Measurements from ENCODE around the gene PDCD10.

PDCD10 gene

DNA sequence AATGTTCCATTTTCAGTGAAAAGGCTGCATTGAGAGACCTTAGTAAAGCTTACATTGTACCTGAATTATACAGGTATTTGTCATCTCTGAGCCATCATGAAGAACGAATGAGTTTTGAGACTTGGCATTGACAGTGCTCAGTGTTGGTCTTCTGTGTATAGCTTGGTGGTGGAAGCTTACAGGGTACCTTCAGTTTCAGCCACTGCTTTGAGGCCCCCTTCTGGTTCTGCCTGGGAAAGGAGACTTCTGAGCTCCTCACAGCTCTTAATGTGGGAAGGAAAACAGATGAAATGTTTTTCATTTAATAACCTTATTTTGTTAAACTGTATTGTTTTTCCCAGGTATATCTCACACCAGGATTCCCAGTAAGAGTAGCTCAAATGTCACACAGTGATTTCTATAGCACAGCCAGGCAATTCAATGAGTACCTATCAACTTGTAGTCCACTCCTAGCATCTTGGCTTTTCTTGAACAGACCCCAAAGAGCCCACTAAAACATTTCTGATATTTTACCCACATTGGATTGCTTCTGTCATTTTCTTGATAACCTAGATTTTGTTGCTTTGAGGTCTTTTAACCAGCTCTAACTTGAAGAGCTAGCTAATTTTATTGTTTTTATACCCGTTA, 6.4 kb upstream of the PDCD10 start:
- ChIA-PET POLR2A (no interaction called here), CTCF (interaction anchor here (1.1 to 1.6 kb wide), 4 partner anchors 8 to 361 kb away, joined by 3 to 6 read pairs (median 4); partner anchors contain the start of gene ZBBX)

DNA sequence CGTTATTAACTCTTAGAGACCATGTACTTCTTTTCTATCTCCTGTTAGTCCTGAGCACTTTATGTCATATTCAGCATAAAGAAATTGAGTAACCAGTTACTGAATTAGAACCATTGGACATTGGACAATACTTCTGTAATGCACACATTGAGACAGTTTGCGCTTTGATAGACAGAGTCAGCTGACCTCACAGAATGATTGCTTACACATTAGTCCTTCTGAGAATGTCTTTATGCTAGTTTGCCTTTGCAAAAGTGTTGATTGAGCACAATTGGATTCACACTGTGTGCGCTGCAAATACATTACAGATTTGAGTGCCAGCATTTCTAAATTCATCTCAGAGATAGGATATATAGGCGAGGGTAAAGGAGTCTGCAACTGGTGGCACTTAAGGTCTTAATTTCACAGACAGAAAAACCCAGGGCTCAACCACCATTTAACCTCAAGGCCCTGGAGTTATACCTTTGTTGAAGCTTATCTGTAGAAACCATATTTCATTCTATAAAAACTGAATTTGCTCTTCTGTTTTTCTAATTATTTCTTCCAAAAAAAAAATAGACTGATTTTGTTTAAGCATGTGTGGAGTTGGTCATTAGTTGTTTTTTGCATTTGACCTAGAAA, 4.6 kb upstream of the PDCD10 start:
- ChIA-PET CTCF (no interaction called here), POLR2A (no interaction called here)
- H3K4me1 ChIP-seq (ENCODE audit: control insufficient read depth, insufficient read depth, low read length): no peaks in the 10 kb centered on the region; the same call in 1 of the 2 replicates
- H3K4me3 ChIP-seq (ENCODE audit: low read depth, low read length): no peak overlapping the region
- H3K9me3 ChIP-seq (ENCODE audit: control insufficient read depth, insufficient read depth, low read depth, low read length): no peaks in the 10 kb centered on the region
- no peak overlapping the region for H3K27ac ChIP-seq (ENCODE audit: extremely low read depth, low read depth, low read length)
- H3K36me3 ChIP-seq (ENCODE audit: control insufficient read depth in 2 of 2, insufficient read depth in 1 of 2, low read length in 2 of 2): no peaks in the 10 kb centered on the region
- no peak for TF ChIP-seq ZNF791 (tag by site-specific recombination; IDR thresholded peaks at IDR 0.05)
- no peak for TF ChIP-seq WT1 (tag by site-specific recombination; IDR thresholded peaks at IDR 0.05)
- TF ChIP-seq, protein P1, sequence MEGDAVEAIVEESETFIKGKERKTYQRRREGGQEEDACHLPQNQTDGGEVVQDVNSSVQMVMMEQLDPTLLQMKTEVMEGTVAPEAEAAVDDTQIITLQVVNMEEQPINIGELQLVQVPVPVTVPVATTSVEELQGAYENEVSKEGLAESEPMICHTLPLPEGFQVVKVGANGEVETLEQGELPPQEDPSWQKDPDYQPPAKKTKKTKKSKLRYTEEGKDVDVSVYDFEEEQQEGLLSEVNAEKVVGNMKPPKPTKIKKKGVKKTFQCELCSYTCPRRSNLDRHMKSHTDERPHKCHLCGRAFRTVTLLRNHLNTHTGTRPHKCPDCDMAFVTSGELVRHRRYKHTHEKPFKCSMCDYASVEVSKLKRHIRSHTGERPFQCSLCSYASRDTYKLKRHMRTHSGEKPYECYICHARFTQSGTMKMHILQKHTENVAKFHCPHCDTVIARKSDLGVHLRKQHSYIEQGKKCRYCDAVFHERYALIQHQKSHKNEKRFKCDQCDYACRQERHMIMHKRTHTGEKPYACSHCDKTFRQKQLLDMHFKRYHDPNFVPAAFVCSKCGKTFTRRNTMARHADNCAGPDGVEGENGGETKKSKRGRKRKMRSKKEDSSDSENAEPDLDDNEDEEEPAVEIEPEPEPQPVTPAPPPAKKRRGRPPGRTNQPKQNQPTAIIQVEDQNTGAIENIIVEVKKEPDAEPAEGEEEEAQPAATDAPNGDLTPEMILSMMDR (tag by site-specific recombination; IDR thresholded peaks at IDR 0.05): no peak
- TF ChIP-seq, protein P2, sequence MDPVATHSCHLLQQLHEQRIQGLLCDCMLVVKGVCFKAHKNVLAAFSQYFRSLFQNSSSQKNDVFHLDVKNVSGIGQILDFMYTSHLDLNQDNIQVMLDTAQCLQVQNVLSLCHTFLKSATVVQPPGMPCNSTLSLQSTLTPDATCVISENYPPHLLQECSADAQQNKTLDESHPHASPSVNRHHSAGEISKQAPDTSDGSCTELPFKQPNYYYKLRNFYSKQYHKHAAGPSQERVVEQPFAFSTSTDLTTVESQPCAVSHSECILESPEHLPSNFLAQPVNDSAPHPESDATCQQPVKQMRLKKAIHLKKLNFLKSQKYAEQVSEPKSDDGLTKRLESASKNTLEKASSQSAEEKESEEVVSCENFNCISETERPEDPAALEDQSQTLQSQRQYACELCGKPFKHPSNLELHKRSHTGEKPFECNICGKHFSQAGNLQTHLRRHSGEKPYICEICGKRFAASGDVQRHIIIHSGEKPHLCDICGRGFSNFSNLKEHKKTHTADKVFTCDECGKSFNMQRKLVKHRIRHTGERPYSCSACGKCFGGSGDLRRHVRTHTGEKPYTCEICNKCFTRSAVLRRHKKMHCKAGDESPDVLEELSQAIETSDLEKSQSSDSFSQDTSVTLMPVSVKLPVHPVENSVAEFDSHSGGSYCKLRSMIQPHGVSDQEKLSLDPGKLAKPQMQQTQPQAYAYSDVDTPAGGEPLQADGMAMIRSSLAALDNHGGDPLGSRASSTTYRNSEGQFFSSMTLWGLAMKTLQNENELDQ (tag by site-specific recombination; IDR thresholded peaks at IDR 0.05; ENCODE audit: low read depth): no peak
- TF ChIP-seq ZNF585B (tag by site-specific recombination; IDR thresholded peaks at IDR 0.05): no peak
- no peak for TF ChIP-seq ZNF174 (tag by site-specific recombination; IDR thresholded peaks at IDR 0.05)
- no peak for TF ChIP-seq ZNF433 (tag by site-specific recombination; IDR thresholded peaks at IDR 0.05; ENCODE audit: low read depth)
- TF ChIP-seq, protein P3, sequence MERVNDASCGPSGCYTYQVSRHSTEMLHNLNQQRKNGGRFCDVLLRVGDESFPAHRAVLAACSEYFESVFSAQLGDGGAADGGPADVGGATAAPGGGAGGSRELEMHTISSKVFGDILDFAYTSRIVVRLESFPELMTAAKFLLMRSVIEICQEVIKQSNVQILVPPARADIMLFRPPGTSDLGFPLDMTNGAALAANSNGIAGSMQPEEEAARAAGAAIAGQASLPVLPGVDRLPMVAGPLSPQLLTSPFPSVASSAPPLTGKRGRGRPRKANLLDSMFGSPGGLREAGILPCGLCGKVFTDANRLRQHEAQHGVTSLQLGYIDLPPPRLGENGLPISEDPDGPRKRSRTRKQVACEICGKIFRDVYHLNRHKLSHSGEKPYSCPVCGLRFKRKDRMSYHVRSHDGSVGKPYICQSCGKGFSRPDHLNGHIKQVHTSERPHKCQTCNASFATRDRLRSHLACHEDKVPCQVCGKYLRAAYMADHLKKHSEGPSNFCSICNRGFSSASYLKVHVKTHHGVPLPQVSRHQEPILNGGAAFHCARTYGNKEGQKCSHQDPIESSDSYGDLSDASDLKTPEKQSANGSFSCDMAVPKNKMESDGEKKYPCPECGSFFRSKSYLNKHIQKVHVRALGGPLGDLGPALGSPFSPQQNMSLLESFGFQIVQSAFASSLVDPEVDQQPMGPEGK (tag by site-specific recombination; IDR thresholded peaks at IDR 0.05): no peak
- no peak for TF ChIP-seq ZNF221 (tag by site-specific recombination; IDR thresholded peaks at IDR 0.05; ENCODE audit: borderline replicate concordance)
- TF ChIP-seq MEIS1 (CRISPR knock-in tag; IDR thresholded peaks at IDR 0.05; ENCODE audit: borderline replicate concordance): no peak
- no peak for TF ChIP-seq ZNF473 (tag by site-specific recombination; IDR thresholded peaks at IDR 0.05)

More for the DNA sequence above, 6.4 kb upstream of the PDCD10 start:
- no peaks in the 10 kb centered on the region; the same call in 1 of the 2 replicates for H3K4me1 ChIP-seq (ENCODE audit: control insufficient read depth, insufficient read depth, low read length)
- H3K27ac ChIP-seq (ENCODE audit: extremely low read depth, low read depth, low read length): no peak overlapping the region
- TF ChIP-seq, protein P4, sequence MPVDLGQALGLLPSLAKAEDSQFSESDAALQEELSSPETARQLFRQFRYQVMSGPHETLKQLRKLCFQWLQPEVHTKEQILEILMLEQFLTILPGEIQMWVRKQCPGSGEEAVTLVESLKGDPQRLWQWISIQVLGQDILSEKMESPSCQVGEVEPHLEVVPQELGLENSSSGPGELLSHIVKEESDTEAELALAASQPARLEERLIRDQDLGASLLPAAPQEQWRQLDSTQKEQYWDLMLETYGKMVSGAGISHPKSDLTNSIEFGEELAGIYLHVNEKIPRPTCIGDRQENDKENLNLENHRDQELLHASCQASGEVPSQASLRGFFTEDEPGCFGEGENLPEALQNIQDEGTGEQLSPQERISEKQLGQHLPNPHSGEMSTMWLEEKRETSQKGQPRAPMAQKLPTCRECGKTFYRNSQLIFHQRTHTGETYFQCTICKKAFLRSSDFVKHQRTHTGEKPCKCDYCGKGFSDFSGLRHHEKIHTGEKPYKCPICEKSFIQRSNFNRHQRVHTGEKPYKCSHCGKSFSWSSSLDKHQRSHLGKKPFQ (tag by site-specific recombination; IDR thresholded peaks at IDR 0.05): no peak
- TF ChIP-seq MZF1 (tag by site-specific recombination; IDR thresholded peaks at IDR 0.05; ENCODE audit: borderline replicate concordance) (no peak), ZNF138 (tag by site-specific recombination; IDR thresholded peaks at IDR 0.05; ENCODE audit: borderline replicate concordance) (no peak), ZNF654 (tag by site-specific recombination; IDR thresholded peaks at IDR 0.05; ENCODE audit: low read depth) (peak; percentile 30; the same call in 1 of the 2 replicates)
- no peaks in the 10 kb centered on the region for H3K36me3 ChIP-seq (ENCODE audit: control insufficient read depth in 2 of 2, insufficient read depth in 1 of 2, low read length in 2 of 2)
- H3K4me3 ChIP-seq (ENCODE audit: low read depth, low read length): no peak overlapping the region
- H3K9me3 ChIP-seq (ENCODE audit: control insufficient read depth, insufficient read depth, low read depth, low read length): no peaks in the 10 kb centered on the region
